K562 (cell line): Measurements from ENCODE around the gene CACNG1. TPM values are rescaled to one million over a fixed set of nuclear protein-coding genes. Genes with fewer than 3 reads are reported as not detected.

Experiments
- ATAC-seq: fragments of 200-7000 bp; cut with Tn5 transposase; 3 replicates; pipeline ENCODE4 v1.9.1; 2020; ENCODE audit warnings: moderate library complexity
- BruUV-seq: library from RNA; stranded (reverse); fragments of 400-500 nt; replicated peaks from 2 replicates; lab custom pipeline; 2021; lab: Mats Ljungman, UMichigan
- CTCF ChIA-PET: fragments of 300-600 bp; formaldehyde crosslinking; extraction: SDS; loops from one replicate; lab custom pipeline; 2021; ENCODE audit warnings: low intra/inter-chr PET ratio; lab: Yijun Ruan, JAX
- POLR2A ChIA-PET: fragments of 300-600, 350-650 bp; sonication (Branson Sonifier 250); formaldehyde crosslinking; extraction: SDS; loops from one replicate; lab custom pipeline; 2021; ENCODE audit warnings: antibody characterized with exemption, inconsistent platforms; lab: Yijun Ruan, JAX
- DNase-seq, 4 experiments: peaks; one replicate each; pipeline versions ENCODE4 v3.0.0 to v3.0.0-alpha.2; 2011 to 2018; ENCODE audit warnings: low spot score in 3 of 4, mixed read lengths in 3 of 4; ENCODE audit errors: extremely low read depth in 1 of 4
- FAIRE-seq: peaks from 2 replicates; lab custom pipeline; 2011; peaks lifted over from hg19 to GRCh38; lab: Jason Lieb, UNC
- H2AFZ ChIP-seq: 2 replicates; pipeline ENCODE4 v1.6.0; 2011; ENCODE audit warnings: low read depth, low read length, control low read depth, inconsistent platforms
- H3K27ac ChIP-seq: fragments of 200-600 bp; 3 replicates; pipeline ENCODE4 v1.8.0; 2011; ENCODE audit warnings: low read depth, mild to moderate bottlenecking, control low read depth, inconsistent platforms, low read length, moderate library complexity, mixed read lengths; ENCODE audit errors: extremely low read depth
- H3K27me3 ChIP-seq, 2 experiments: fragments of 300-600 bp in 1 of 2; 2 replicates in 1 of 2; 3 replicates in 1 of 2; pipeline versions ENCODE4 v1.6.0 to v1.8.0; 2011; ENCODE audit warnings: inconsistent platforms in 2 of 2, low read length in 2 of 2, mild to moderate bottlenecking in 1 of 2, mixed read lengths in 1 of 2, moderate library complexity in 1 of 2; ENCODE audit not compliant: control insufficient read depth in 2 of 2, insufficient read depth in 2 of 2
- H3K36me3 ChIP-seq: fragments of 300-600 bp; 3 replicates; pipeline ENCODE4 v1.8.0; 2011; ENCODE audit warnings: mild to moderate bottlenecking, low read length, inconsistent platforms; ENCODE audit not compliant: control insufficient read depth, insufficient read depth
- H3K4me1 ChIP-seq, 2 experiments: fragments of 200-600 bp in 1 of 2; replicated peaks in 1 of 2; 2 replicates in 1 of 2; 3 replicates in 1 of 2; pipeline versions ENCODE4 v1.5.1 to v1.8.0; 2011; ENCODE audit warnings: inconsistent platforms in 2 of 2, low read length in 2 of 2, mild to moderate bottlenecking in 1 of 2, mixed read lengths in 1 of 2, moderate library complexity in 1 of 2; ENCODE audit not compliant: control insufficient read depth in 2 of 2, insufficient read depth in 2 of 2
- H3K4me2 ChIP-seq: 2 replicates; pipeline ENCODE4 v1.6.1; 2011; ENCODE audit warnings: low read length, control low read depth, inconsistent platforms, mixed read lengths; ENCODE audit not compliant: insufficient read depth
- H3K4me3 ChIP-seq: fragments of 200-600 bp; sonication (generic), shearing (Covaris generic); 2 replicates; pipeline ENCODE4 v1.5.1; 2016; ENCODE audit warnings: control low read depth, inconsistent platforms
- H3K79me2 ChIP-seq: fragments of 200-600 bp; 3 replicates; pipeline ENCODE4 v1.8.0; 2011; ENCODE audit warnings: low read length, inconsistent platforms; ENCODE audit not compliant: control insufficient read depth, insufficient read depth
- H3K9ac ChIP-seq, 2 experiments: 2 replicates each; pipeline versions ENCODE4 v1.6.0 to v1.6.1; 2011; ENCODE audit warnings: low read depth in 2 of 2, low read length in 2 of 2, control low read depth in 1 of 2, inconsistent platforms in 1 of 2, mild to moderate bottlenecking in 1 of 2, mixed read lengths in 1 of 2; ENCODE audit not compliant: insufficient read depth in 1 of 2
- H3K9me1 ChIP-seq: one replicate; pipeline ENCODE4 v1.6.0; 2011; ENCODE audit warnings: inconsistent platforms, mild to moderate bottlenecking, low read length, moderate library complexity; ENCODE audit not compliant: control insufficient read depth, insufficient read depth
- H3K9me3 ChIP-seq: replicated peaks from 2 replicates; pipeline ENCODE4 v1.5.1; 2011; ENCODE audit warnings: low read depth, low read length, inconsistent platforms; ENCODE audit not compliant: control insufficient read depth, insufficient read depth
- H4K20me1 ChIP-seq: replicated peaks from 2 replicates; pipeline ENCODE4 v1.6.1; 2011; ENCODE audit warnings: low read length, inconsistent platforms, mixed read lengths; ENCODE audit not compliant: control insufficient read depth, insufficient read depth
- CHD4 ChIP-seq: fragments of 200-600 bp; sonication (generic); IDR thresholded peaks from 3 replicates; pipeline ENCODE4 v1.6.1; 2012; ENCODE audit warnings: low read depth, mild to moderate bottlenecking, mixed read lengths, low read length, inconsistent platforms; ENCODE audit not compliant: insufficient read depth, insufficient replicate concordance, poor library complexity, severe bottlenecking
- ETV5 ChIP-seq: sonication (generic); formaldehyde crosslinking; IDR thresholded peaks from 2 replicates; pipeline ENCODE4 v1.4.0; 2020; ENCODE audit warnings: low read depth, mild to moderate bottlenecking, missing genetic modification reagents
- POLR2AphosphoS5 ChIP-seq: IDR thresholded peaks from 2 replicates; pipeline ENCODE4 v1.6.1; 2011; ENCODE audit warnings: mild to moderate bottlenecking, low read depth, low read length, moderate library complexity; ENCODE audit not compliant: control insufficient read depth, insufficient read depth
- PYGO2 ChIP-seq: fragments of 450-650 bp; IDR thresholded peaks from 2 replicates; pipeline ENCODE4 v1.6.1; 2016; ENCODE audit warnings: mild to moderate bottlenecking, missing genetic modification characterization, moderate library complexity, missing compliant biosample characterization
- RNF2 ChIP-seq: sonication (generic); IDR thresholded peaks from 2 replicates; pipeline ENCODE4 v1.6.1; 2016
- TAF15 ChIP-seq: fragments of 200-400 bp; formaldehyde crosslinking; IDR thresholded peaks from 2 replicates; pipeline ENCODE4 v1.6.1; 2017; ENCODE audit warnings: mild to moderate bottlenecking, low read depth, low read length, moderate library complexity
- ZC3H4 ChIP-seq: sonication (generic); formaldehyde crosslinking; IDR thresholded peaks from 2 replicates; pipeline ENCODE4 v1.9.0; 2021; ENCODE audit warnings: missing genetic modification reagents, borderline replicate concordance
- ZNF3 ChIP-seq: fragments of 250-450 bp; sonication (Bioruptor Pico); IDR thresholded peaks from 2 replicates; pipeline ENCODE4 v1.5.0; 2021; ENCODE audit warnings: mild to moderate bottlenecking, moderate library complexity
- ZNF407 ChIP-seq: fragments of 450-650 bp; IDR thresholded peaks from 2 replicates; pipeline ENCODE4 v1.6.1; 2016; ENCODE audit warnings: low read depth
- WGBS: fragments of 100-300 bp; shearing (Covaris generic); methylation state at CpG from one replicate; pipeline ENCODE4 v1.1.6; 2016; ENCODE audit warnings: low coverage, mixed read lengths; ENCODE audit not compliant: insufficient coverage; ENCODE audit errors: missing lambda C conversion rate; 5-methylcytosine and 5-hydroxymethylcytosine counted together
- in situ Hi-C: fragments of 300-500 bp; cut with MboI; formaldehyde crosslinking; loops from 4 replicates; pipeline ENCODE4 v1.15.0; 2018; ENCODE audit warnings: inconsistent platforms, mixed read lengths
- intact Hi-C: fragments of 100-400 bp; cut with micrococcal nuclease; formaldehyde crosslinking; loops from 2 replicates; pipeline ENCODE4 v1.14.2; 2022
- polyA plus RNA-seq, 8 experiments: library from polyadenylated mRNA; depleted of rRNA in 4 of 8; stranded (reverse) in 5 of 8; unstranded in 3 of 8; fragments of >200 nt; fragmentation: Nextera tagmentation in 2 of 8; fragmentation: Illumina TruSeq in 1 of 8; extraction: Ambion mirVana in 2 of 8; extraction: Trizol in 1 of 8; gene quantifications; 2 replicates each; pipeline versions ENCODE4 v1.2.1 to v1.2.3, GENCODE V29; 2011 to 2014; ENCODE audit warnings: inconsistent platforms in 1 of 8, missing spikeins in 1 of 8
- total RNA-seq, 7 experiments: library from RNA; depleted of rRNA in 6 of 7; stranded (reverse); fragments of >200 nt in 6 of 7; fragmentation: Illumina TruSeq in 2 of 7; extraction: Trizol in 2 of 7; gene quantifications; 2 replicates each; pipeline versions ENCODE4 v1.2.1 to v1.2.3, GENCODE V29; 2011 to 2021; ENCODE audit warnings: low replicate concordance in 1 of 7
- TF ChIP-seq, protein P1 (sequence below), 2 experiments: fragments of 450-650 bp in 1 of 2; sonication (generic) in 1 of 2; formaldehyde crosslinking in 1 of 2; IDR thresholded peaks in 1 of 2; conservative IDR thresholded peaks in 1 of 2; 2 replicates each; pipeline versions ENCODE4 v1.6.1 to v1.8.1; 2016 to 2023; ENCODE audit warnings: mild to moderate bottlenecking in 2 of 2, moderate library complexity in 2 of 2, inconsistent platforms in 1 of 2, missing genetic modification reagents in 1 of 2

The CACNG1 gene
- total and polyA plus RNA-seq, 9 of the 15 experiments (the other 6 are each of a cell fraction or from before 2014, with no cell fraction given): not detected

DNA sequence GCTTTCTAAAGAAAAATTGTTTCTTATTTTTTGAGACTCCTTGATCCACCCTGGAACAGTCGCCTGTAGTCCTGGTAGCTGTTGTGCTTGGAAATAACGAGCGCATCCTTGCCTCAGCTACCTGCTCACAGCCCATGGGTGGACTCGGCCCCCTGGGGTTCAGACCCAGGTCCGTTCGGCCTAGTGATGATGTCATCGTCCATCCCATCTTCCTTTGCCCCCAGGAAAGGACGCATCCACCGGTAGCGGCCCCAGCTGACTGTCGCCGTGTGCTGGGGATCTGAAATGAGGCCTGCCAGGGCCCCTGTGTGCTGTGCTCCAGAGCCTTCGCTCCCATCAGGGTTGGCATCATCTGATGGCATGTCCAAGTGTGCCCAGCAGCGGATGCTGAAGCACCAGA lies 12.0 kb upstream of the CACNG1 start (continued):
- TF ChIP-seq, protein P1, sequence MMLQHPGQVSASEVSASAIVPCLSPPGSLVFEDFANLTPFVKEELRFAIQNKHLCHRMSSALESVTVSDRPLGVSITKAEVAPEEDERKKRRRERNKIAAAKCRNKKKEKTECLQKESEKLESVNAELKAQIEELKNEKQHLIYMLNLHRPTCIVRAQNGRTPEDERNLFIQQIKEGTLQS (IDR thresholded peaks at IDR 0.05): peak; percentile 58
- TF ChIP-seq, protein P1 (CRISPR knock-in tag; conservative IDR thresholded peaks at IDR 0.05): no peak

- peaks cover 0 to 3% of the 10 kb centered on the region in 2 experiments; a peak in 1 of 5 replicates for H3K4me1 ChIP-seq
- H3K4me2 ChIP-seq: no peak overlapping the region
- no peaks in the 10 kb centered on the region for H3K9me3 ChIP-seq
- H3K4me3 ChIP-seq: no peak overlapping the region
- H3K9ac ChIP-seq: no peak overlapping the region
- BruUV-seq: no TSS peak
- no peak overlapping the region for H3K27ac ChIP-seq
- WGBS: 0% methylated on average over 6 of the region's 13 CpGs
- ChIA-PET POLR2A (no interaction called here), CTCF (no interaction called here)
- in situ Hi-C loops: no loop called here
- H3K27me3 ChIP-seq: peaks cover 45 to 74% of the 10 kb centered on the region in 2 experiments
- intact Hi-C loops: no loop called here
- no peaks in the 10 kb centered on the region for H3K9me1 ChIP-seq
- DNase-seq (no peak), ATAC-seq (no peak), FAIRE-seq (no peak)
- H3K36me3 ChIP-seq: no peaks in the 10 kb centered on the region
- no peaks in the 10 kb centered on the region for H3K79me2 ChIP-seq
- no peak overlapping the region for H2AFZ ChIP-seq
- no peaks in the 10 kb centered on the region for H4K20me1 ChIP-seq
- TF ChIP-seq ZC3H4 (CRISPR knock-in tag) (no peak), POLR2AphosphoS5 (no peak), RNF2 (no peak), PYGO2 (tag) (no peak), ZNF407 (no peak), CHD4 (no peak), TAF15 (no peak), ZNF3 (CRISPR knock-in tag) (no peak), ETV5 (CRISPR knock-in tag) (no peak)
These were observed 11.4 kb upstream of the CACNG1 start for GRCh38 chr17:67032985-67033384.
